Kidney capillary endothelial cell (primary cell): Measurements from ENCODE around the gene AFAP1L1.

ENCODE experiments used
- DNase-seq: peaks from one replicate; pipeline ENCODE4 v3.0.0-alpha.2; 2018; ENCODE audit warnings: low spot score

The AFAP1L1 gene

GRCh38 chr5:149284501-149284900 is 12.8 kb downstream of the AFAP1L1 start:
- DNase-seq, result no peak

- DNase-seq, result no peak
Observed at GRCh38 chr5:149285153-149285552, 13.5 kb downstream of the AFAP1L1 start.

- DNase-seq, result peak; percentile 96
Observed at GRCh38 chr5:149288436-149288835, 16.8 kb downstream of the AFAP1L1 start.

GRCh38 chr5:149289301-149289700 is 17.6 kb downstream of the AFAP1L1 start:
- peak; percentile 89 for DNase-seq

GRCh38 chr5:149294872-149295829 is 23.5 kb downstream of the AFAP1L1 start:
- no peak for DNase-seq

GRCh38 chr5:149297340-149298025 is 25.8 kb downstream of the AFAP1L1 start:
- DNase-seq, result no peak

GRCh38 chr5:149298163-149298562 is 26.5 kb downstream of the AFAP1L1 start:
- DNase-seq, result no peak

- peak; percentile 91 for DNase-seq
Observed at GRCh38 chr5:149298842-149299404, 27.3 kb downstream of the AFAP1L1 start.

GRCh38 chr5:149299451-149300054 is 27.9 kb downstream of the AFAP1L1 start:
- no peak for DNase-seq

- DNase-seq, result no peak
Observed at GRCh38 chr5:149300441-149300840, 28.8 kb downstream of the AFAP1L1 start.

GRCh38 chr5:149301049-149301743 is 29.5 kb downstream of the AFAP1L1 start:
- DNase-seq, result no peak

- no peak for DNase-seq
Observed at GRCh38 chr5:149301744-149302380, 30.2 kb downstream of the AFAP1L1 start.

- no peak for DNase-seq
Observed at GRCh38 chr5:149302641-149303040, 31.0 kb downstream of the AFAP1L1 start.

- DNase-seq, result no peak
Observed at GRCh38 chr5:149303210-149303609, 31.6 kb downstream of the AFAP1L1 start.

GRCh38 chr5:149304195-149305078 is 32.8 kb downstream of the AFAP1L1 start:
- DNase-seq, result peak; percentile 82

- DNase-seq, result no peak
Observed at GRCh38 chr5:149309354-149309753, 37.7 kb downstream of the AFAP1L1 start.

- no peak for DNase-seq
Observed at GRCh38 chr5:149310488-149310887, 38.8 kb downstream of the AFAP1L1 start.

- peak; percentile 82 for DNase-seq
Observed at GRCh38 chr5:149310947-149311658, 39.4 kb downstream of the AFAP1L1 start.

- no peak for DNase-seq
Observed at GRCh38 chr5:149313151-149313841, 41.6 kb downstream of the AFAP1L1 start.
